GM06990 (cell line): ENCODE measurements around the gene PPM1M.
A peak's percentile ranks its signal among the peaks of the same experiment; 100 is the strongest.

Experiments used
- DNase-seq: peaks from one replicate; pipeline ENCODE4 v3.0.0-alpha.2; 2011; ENCODE audit not compliant: insufficient read length; ENCODE audit errors: extremely low read depth
- H3K27me3 ChIP-seq: replicated peaks from 2 replicates; pipeline ENCODE4 v1.6.0; 2011; ENCODE audit warnings: low read length; ENCODE audit not compliant: control insufficient read depth, insufficient read depth
- H3K36me3 ChIP-seq: 2 replicates; pipeline ENCODE4 v1.5.1; 2011; ENCODE audit warnings: low read length; ENCODE audit not compliant: control insufficient read depth, insufficient read depth
- H3K4me3 ChIP-seq: replicated peaks from 2 replicates; pipeline ENCODE4 v1.5.1; 2011; ENCODE audit warnings: low read depth, mild to moderate bottlenecking, control low read depth, low read length
- TF ChIP-seq, protein P1 (sequence below): IDR thresholded peaks from 2 replicates; pipeline ENCODE4 v1.5.1; 2011; ENCODE audit warnings: low read length, control low read depth, mild to moderate bottlenecking, inconsistent platforms; ENCODE audit not compliant: insufficient read depth, poor library complexity, severe bottlenecking

PPM1M gene

DNA sequence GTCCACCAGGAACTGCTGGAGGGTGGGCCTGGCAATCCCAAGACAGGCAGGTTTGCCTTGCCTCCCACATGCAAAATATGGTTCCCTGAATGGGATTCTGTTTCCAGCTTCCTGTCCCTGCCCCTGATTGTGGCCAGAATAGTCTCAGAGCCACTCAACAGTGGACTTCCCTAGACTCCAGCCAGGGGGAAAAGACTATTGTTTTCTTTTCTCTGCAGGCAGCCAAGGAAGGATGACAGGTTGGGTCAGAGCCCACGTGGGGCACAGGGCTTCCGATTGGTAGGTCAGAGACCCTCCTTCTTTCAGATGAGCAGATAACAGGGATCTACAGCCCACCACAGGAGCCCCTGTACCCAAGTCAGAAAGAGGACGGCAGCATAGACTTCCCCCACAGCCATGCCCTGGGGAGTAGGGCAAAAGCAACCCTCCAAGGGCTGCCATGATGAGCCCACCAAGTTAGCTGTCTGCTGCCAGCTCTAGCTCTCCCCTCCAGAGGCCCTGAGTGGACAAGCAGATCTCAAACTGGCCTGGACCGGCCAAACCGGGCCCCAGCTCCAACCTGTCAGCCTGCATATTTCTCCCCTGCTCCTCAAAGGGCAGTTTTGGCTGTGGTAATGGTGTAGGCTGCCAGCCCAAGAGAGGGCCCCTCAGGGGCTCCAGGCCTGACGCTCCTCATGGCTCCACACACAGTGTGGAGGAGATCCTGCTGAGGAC lies 26.5 kb upstream of the PPM1M start:
- TF ChIP-seq, protein P1, sequence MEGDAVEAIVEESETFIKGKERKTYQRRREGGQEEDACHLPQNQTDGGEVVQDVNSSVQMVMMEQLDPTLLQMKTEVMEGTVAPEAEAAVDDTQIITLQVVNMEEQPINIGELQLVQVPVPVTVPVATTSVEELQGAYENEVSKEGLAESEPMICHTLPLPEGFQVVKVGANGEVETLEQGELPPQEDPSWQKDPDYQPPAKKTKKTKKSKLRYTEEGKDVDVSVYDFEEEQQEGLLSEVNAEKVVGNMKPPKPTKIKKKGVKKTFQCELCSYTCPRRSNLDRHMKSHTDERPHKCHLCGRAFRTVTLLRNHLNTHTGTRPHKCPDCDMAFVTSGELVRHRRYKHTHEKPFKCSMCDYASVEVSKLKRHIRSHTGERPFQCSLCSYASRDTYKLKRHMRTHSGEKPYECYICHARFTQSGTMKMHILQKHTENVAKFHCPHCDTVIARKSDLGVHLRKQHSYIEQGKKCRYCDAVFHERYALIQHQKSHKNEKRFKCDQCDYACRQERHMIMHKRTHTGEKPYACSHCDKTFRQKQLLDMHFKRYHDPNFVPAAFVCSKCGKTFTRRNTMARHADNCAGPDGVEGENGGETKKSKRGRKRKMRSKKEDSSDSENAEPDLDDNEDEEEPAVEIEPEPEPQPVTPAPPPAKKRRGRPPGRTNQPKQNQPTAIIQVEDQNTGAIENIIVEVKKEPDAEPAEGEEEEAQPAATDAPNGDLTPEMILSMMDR = no peak
- H3K4me3 ChIP-seq = no peak overlapping the region
- DNase-seq = no peak
- no peaks in the 10 kb centered on the region for H3K27me3 ChIP-seq
- H3K36me3 ChIP-seq = peaks cover 17% of the 10 kb centered on the region

DNA sequence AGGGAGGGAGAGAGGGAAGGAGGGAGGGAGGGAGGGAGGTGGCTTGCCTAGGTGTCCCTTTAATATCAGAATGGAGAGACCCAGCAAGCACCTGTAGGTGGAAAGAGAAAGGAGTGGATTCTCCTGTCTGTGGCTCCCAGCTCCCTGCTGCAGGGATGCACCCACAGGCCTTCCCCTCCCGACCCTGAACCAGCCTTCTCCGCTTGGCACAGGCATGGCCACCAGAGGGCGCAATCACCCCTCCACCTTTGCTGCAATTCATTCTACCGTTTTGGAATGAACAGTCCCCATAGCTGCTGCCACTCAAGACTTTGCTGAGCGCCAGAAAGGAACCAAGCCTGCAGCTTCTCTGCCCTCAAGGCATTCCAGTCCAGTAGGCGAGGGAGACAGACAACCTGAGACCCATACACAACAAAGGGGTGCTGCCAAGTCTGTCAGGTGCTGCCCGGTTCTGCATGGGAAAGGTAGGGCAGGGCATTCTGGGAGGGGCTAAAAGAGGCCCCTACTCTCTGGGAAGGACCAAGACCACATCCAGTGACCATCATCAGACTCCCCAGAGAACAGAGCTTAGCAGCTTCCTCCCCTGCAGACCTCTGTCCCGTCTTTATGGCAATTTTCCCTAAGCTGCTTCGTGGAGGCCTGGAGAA lies 25.1 kb upstream of the PPM1M start:
- Histone ChIP-seq H3K4me3 (no peak overlapping the region), H3K27me3 (no peaks in the 10 kb centered on the region), H3K36me3 (peaks cover 8% of the 10 kb centered on the region)
- DNase-seq = peak; percentile 54
- TF ChIP-seq, protein P1 = peak; percentile 96

GRCh38 chr3:52221141-52221562 lies 24.4 kb upstream of the PPM1M start:
- Histone ChIP-seq H3K36me3 (peaks cover 6% of the 10 kb centered on the region), H3K4me3 (no peak overlapping the region), H3K27me3 (no peaks in the 10 kb centered on the region)
- DNase-seq = no peak
- TF ChIP-seq, protein P1 = no peak

GRCh38 chr3:52221563-52222318 lies 23.8 kb upstream of the PPM1M start:
- DNase-seq = no peak
- TF ChIP-seq, protein P1 = no peak
- H3K4me3 ChIP-seq = no peak overlapping the region
- H3K27me3 ChIP-seq = no peaks in the 10 kb centered on the region
- peaks cover 4% of the 10 kb centered on the region for H3K36me3 ChIP-seq

DNA sequence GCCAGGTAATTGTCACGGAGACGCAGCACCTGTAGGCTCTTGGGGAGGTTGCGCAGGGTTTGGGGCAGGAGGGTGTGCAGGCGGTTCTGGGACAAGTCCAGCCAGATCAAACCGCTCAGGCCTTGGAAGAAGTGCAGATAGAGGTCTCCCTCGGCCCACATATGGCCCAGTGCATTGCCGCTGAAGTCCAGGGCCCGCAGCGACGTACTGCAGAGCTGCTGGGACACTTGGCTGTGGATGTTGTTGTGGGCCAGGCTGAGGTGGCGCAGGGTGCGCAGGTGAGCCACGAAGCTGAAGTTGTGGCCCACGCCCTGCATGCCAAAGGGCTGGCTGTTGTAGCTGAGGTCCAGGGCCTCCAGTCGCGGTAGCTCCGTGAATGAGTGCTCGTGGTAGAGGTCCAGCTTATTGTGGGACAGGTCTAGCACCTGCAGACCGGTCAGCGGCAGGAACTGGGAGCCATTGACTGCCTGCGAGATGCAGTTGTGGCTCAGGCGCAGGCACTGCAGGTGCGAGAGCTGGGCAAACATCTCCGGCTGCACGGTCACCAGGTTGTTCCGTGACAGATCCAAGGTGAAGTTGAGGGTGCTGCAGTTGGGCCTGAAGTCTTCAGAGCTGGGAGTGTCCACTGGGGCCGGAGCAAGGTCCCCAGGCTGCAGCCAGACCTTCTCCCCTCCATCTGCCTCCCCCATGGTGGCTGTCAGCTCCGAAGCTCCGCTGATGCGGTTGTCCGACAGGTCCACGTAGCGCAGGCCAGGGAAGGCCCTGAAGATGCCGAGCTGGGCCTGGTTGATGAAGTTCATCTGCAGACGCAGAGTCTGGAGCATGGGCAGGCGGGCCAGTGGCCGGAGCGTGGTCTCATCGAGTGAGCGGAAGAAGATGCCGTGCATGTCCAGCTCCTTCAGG lies 23.0 kb upstream of the PPM1M start:
- H3K27me3 ChIP-seq = no peaks in the 10 kb centered on the region
- no peak for DNase-seq
- H3K36me3 ChIP-seq = peaks cover 5% of the 10 kb centered on the region
- TF ChIP-seq, protein P1 = no peak
- no peak overlapping the region for H3K4me3 ChIP-seq
